GM12878 (cell line): ENCODE results near the gene IL6R.

Experiments
- CREB1 ChIP-seq: IDR thresholded peaks from 2 replicates; pipeline ENCODE4 v1.6.1; 2012; ENCODE audit warnings: low read depth, mild to moderate bottlenecking, inconsistent platforms
- POLR2A ChIP-seq: IDR thresholded peaks from 2 replicates; pipeline ENCODE4 v1.6.1; 2011; ENCODE audit warnings: low read depth, mild to moderate bottlenecking, low read length
- RAD21 ChIP-seq: IDR thresholded peaks from 2 replicates; pipeline ENCODE4 v1.6.1; 2011; ENCODE audit warnings: mild to moderate bottlenecking, low read depth, low read length, moderate library complexity; ENCODE audit not compliant: insufficient read depth
- YBX1 ChIP-seq: fragments of 450-650 bp; IDR thresholded peaks from 2 replicates; pipeline ENCODE4 v1.6.1; 2016; ENCODE audit warnings: antibody characterized with exemption
- TF ChIP-seq, protein P1 (sequence below), 3 experiments: IDR thresholded peaks in 2 of 3; conservative IDR thresholded peaks in 1 of 3; 2 replicates each; pipeline ENCODE4 v1.5.1; 2011; ENCODE audit warnings: low read depth in 3 of 3, low read length in 3 of 3, mild to moderate bottlenecking in 3 of 3, control low read depth in 2 of 3, moderate library complexity in 2 of 3, inconsistent platforms in 1 of 3, mixed read lengths in 1 of 3; ENCODE audit not compliant: control insufficient read depth in 2 of 3, insufficient read depth in 1 of 3; ENCODE audit errors: extremely low read depth in 1 of 3

DNA sequence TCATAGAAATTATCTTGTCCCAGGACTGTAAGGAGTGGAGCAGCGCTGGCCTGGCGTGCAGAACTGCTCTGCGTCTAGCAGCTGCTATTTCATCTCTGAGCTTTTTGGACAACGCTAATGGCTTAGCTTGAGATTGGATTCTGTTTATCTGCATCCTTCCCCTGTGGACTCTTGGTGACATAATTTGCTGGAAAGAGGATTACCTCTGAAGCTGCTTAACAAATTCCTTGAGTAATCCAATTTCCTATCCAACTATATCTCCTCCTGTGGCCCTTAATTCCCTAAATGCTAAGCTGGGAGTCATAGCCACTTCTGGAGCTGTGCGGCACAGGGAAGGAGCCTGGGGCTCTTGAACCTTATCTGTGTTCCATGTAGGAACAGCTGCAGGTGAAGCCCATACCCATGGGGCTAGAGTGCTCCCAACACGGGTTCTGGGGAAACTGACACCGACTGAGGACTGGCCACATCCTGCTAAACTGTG lies 43.2 kb downstream of the IL6R start:
- TF ChIP-seq CREB1 (no peak), YBX1 (no peak), POLR2A (no peak), RAD21 (no peak)
- TF ChIP-seq, protein P1, sequence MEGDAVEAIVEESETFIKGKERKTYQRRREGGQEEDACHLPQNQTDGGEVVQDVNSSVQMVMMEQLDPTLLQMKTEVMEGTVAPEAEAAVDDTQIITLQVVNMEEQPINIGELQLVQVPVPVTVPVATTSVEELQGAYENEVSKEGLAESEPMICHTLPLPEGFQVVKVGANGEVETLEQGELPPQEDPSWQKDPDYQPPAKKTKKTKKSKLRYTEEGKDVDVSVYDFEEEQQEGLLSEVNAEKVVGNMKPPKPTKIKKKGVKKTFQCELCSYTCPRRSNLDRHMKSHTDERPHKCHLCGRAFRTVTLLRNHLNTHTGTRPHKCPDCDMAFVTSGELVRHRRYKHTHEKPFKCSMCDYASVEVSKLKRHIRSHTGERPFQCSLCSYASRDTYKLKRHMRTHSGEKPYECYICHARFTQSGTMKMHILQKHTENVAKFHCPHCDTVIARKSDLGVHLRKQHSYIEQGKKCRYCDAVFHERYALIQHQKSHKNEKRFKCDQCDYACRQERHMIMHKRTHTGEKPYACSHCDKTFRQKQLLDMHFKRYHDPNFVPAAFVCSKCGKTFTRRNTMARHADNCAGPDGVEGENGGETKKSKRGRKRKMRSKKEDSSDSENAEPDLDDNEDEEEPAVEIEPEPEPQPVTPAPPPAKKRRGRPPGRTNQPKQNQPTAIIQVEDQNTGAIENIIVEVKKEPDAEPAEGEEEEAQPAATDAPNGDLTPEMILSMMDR (IDR thresholded peaks at IDR 0.05 in 2 of 3, conservative IDR thresholded peaks at IDR 0.05 in 1 of 3; ENCODE audit: control insufficient read depth in 2 of 3, extremely low read depth in 1 of 3, insufficient read depth in 1 of 3, low read depth in 3 of 3, low read length in 3 of 3), result no peak
